HG03342 (cell line): ENCODE results near the gene CARD6.
"Not testable (repeated sequence)": the region's sequence is repeated elsewhere in the genome, so short reads cannot be mapped to it uniquely, and the experiment has no call there.

Experiments
- ATAC-seq: cut with Tn5 transposase; IDR thresholded peaks from one replicate; pipeline ENCODE4 v1.9.1; 2021; ENCODE audit warnings: mild to moderate bottlenecking, moderate library complexity; ENCODE audit not compliant: unreplicated experiment

The CARD6 gene

DNA sequence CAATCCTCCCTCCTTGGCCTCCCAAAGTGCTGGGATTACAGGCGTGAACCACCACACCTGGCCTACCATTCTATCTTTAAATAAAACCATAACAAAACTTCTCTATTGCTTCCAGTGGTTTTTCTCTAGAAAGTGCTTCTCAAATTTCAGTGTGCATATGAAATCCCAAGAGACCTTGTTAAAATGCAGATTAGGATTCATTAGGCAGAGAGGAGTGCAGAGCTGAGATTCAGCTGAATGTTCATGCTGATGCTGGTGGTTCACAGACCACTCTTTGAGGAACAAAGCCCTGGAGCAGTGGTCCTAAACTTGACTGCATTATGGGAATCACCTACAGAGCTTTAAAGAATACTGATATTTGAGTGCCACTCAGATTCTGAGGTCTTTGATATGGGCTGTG is 28.2 kb downstream of the CARD6 start:
- no peak for ATAC-seq

DNA sequence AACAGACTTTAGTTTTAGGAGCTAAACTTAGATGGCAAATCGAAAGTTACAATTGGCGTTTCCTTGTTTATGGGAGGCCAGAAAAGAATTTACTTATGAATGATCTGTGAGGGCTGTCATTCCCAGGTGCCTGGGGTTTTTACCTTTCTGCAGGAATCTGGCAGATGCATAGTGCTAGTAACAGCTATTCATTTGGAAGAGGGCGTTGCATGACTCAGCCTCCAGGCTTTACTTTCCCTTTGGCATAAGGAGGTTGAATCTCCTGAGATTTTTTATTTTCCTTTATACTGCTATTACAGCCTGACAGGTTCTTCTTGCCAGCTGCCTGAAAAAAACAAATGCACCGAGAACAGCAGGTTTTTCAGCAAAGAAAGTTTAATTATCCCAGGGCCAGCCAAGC is 30.0 kb downstream of the CARD6 start:
- no peak for ATAC-seq

DNA sequence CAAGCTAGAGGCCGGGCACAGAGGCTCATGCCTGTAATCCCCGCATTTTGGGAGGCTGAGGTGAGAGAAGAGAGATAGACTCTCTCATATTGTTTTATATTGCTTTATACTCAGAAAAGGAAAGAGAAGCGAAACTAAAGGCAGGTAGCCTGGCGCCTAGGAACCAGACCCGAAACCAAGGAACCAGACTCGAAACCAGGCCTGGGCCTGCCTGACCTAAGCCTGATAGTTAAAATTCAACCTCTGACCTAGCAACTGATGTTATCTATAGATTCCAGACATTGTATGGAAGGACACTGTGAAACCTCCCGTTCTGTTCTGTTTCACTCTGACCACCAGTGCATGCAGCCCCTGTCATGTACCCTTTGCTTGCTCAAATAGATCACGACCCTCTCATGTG is 31.1 kb downstream of the CARD6 start:
- not testable (repeated sequence) for ATAC-seq

DNA sequence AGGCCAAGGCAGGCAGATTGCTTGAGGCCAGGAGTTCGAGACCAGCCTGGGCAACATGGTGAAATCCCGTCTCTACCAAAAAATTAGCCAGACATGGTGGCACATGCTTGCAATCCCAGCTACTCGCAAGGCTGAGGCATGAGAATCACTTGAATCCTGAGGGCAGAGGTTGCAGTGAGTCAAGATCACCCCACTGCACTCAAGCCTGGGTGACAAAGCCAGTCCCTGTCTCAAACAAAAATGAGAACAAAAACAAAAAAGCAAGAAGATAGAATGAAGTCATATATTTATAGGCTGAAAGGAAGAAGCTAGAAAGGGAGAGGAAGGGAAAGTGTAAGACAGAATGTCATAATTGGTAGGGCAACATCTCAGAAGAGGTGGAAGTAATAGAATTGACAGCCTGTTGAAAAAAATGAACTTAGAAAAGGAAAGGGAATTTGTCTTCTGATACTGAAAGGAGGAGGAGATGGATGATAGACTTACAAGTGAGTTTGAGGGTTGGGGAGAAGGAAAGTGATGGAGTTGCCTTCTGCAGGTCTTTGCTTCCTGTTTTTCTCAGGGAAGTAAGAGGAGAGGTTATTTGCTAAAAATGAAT is 32.2 kb downstream of the CARD6 start:
- ATAC-seq: no peak

DNA sequence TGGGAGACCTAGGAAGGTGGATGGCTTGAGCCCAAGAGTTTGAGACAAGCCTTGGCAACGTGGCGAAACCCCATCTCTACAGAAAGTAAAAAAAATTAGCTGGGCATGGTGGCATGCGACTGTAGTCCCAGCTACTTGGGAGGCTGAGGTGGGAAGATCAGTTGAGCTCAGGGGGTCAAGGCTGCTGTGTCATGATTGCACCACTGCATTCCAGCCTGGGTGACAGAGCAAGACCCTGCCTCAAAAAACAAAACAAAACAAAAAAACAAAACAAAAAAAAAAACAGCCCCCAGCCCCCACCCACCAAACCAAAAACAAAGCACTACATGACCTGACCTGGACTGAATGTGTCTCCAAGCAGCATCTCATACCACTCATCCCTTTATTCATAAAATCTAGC is 34.8 kb downstream of the CARD6 start:
- ATAC-seq: no peak

DNA sequence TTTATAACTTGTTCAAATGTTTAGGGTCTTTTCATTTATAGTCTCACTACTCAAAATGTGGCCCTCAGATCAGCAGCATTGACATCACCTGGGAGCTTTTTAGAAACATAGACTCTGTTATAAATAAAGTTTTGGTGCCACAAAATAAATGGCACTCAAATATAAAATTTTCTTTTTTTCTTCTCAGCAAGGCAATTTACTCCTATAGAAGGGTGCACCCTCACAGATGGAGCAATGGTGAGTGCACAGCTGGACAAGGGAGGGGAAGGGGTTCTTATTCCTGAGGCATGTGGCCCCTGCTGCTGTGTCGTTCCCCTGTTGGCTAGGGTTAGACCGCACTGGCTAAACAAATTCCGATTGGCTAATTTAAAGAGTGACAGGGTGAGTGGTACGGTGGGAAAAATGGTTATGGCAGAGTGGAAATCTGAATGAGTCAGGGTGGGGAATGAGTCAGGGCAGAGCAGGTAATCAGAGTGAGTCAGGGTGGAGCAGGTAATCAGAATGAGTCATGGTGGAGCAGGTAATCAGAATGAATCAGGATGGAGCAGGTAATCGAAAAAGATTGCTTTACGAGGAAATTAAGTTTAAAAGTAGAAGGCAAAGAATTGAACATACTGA is 36.3 kb downstream of the CARD6 start:
- ATAC-seq: no peak

DNA sequence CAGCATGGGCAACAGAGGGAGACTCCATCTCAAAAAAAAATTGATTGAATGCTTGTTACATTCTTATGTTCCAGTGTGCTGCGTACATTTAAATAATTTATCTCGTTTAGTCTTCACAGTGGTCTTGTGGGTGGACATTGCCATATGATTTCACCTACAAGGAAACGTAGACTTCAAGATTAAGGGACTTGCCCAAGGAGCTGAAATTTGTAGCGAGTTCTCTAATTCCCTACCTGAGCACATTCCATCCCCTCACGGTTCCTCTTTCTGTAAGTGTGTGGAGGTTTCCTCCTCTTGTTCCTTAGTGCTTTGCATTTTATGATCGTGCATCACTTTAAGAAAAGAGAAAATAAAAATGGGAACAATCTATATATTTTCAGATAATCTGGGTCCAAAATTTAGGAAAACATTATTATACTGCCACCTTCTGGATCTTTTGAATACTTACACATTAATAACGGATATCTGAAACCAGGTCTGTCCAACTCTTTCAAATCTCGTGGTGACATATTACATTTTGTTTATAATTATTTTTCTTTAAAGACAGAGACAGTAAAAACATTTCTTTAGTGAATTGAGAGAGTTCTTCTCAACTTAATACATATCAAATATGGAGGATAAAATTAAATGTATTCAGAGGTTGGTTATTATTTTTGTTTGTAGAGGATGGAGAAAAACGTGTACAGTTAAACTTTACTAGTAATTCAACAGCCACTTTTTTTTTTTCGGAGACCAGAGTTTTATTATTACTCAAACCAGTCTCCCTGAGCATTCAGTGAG is 38.2 kb downstream of the CARD6 start:
- no peak for ATAC-seq

DNA sequence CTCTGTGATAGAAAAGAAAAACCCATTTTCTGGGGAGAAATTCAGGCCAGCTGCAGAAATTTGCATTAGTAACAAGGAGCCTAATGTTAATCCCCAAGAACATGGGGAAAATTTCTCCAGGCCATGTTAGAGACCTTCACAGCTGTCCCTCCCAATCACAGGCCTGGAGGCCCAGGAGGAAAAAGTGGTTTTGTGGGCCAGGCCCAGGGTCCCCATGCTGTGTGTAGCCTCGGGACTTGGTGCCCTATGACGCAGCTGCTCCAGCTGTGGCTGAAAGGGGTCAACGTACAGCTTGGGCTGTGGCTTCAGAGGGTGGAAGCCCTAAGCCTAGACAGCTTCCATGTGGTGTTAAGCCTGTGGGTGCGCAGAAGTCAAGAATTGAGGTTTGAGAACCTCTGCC is 41.1 kb downstream of the CARD6 start:
- no peak for ATAC-seq

DNA sequence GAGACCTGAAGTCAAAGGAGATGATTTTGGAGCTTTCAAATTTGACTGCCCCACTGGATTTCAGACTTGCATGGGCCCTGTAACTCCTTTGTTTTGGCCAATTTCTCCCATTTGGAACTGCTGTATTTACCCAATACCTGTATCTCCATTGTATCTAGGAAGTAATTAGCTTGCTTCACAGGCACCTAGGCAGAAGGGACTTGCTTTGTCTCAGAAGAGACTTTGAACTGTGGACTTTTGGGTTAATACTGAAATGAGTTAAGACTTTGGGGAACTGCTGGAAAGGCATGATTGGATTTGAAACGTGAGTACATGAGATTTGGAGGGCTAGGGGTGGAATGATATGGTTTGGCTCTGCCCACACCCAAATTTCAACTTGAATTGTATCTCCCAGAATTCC is 41.9 kb downstream of the CARD6 start:
- ATAC-seq: not testable (repeated sequence)

DNA sequence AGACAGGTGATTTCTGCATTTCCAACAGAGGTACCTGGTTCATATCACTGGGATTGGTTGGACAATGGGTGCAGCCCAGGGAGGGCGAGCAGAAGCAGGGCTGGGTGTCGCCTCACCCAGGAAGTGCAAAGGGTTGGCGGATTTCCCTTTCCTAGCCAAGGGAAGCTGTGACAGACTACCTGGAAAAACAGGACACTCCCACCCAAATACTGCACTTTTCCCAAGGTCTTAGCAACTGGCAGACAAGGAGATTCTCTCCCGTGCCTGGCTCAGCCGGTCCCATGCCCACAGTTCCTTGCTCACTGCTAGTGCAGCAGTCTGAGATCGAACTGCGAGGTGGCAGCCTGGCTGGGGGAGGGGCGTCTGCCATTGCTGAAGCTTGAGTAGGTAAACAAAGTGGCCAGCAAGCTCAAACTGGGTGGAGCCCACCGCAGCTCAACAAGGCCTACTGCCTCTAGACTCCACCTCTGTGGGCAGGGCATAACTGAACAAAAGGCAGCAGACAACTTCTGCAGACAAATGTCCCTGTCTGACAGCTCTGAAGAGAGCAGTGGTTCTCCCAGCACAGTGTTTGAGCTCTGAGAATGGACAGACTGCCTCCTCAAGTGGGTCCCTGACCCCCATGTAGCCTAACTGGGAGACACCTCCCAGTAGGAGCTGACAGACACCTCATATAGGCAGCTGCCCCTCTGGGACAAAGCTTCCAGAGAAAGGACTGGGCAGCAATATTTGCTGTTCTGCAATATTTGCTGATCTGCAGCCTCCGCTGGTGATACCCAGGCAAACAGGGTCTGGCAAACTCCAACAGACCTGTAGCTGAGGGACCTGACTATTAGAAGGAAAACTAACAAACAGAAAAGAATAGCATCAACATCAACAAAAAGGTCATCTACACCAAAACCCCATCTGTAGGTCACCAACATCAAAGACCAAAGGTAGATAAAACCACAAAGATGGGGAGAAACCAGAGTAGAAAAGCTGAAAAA is 54.6 kb downstream of the CARD6 start:
- not testable (repeated sequence) for ATAC-seq

DNA sequence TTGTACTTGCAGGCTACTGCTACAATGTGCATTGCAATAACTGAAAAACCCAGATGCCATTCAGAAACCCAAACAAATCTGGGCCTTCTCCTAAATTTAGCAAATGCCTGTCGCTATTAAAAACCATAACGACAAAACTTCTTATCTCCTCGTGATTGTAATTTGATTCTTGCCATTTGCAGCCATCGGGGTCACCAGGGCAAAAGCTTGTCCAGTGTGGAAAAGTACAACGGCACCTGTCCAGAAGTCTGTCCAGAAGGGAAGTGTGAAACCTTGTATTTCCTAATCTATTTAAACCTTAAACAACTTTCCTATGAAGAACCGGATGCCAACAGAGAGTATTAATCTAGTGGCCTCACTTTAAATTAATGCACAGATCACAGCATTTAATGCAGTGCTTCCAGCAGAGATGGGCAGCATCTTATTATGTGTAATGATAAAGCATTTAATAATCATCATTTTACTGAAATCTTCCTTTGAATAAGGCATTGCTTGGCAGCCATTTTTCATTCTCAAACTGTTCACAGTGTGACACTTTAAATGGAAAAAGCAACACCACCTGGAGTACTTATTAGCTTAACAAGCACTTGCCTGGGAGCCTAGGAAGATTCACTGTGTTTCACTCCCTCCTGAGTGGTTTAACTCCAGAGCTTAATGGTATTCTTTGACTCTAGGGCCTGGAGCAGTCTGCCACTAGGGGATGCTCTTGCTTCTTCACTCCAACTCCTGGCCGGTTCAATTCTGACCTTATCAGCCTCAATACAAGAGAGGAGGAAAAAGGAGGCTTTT is 63.2 kb downstream of the CARD6 start:
- ATAC-seq: peak; percentile 96

DNA sequence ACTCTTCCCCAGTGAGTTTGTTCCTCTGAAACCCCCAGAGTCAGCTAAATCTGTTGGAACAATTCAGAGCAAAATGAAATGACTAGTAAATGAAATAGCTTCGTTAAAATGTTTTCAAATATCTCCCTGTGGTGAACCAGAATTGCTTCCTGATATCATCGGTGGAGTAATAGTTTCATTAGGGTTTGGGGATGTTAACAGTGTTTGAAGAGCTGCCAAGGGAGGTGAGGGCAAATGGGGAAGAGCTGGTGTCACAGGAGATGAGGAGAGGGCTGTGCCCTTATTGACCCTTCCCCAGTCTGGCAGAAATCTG is 63.8 kb downstream of the CARD6 start:
- ATAC-seq: no peak

DNA sequence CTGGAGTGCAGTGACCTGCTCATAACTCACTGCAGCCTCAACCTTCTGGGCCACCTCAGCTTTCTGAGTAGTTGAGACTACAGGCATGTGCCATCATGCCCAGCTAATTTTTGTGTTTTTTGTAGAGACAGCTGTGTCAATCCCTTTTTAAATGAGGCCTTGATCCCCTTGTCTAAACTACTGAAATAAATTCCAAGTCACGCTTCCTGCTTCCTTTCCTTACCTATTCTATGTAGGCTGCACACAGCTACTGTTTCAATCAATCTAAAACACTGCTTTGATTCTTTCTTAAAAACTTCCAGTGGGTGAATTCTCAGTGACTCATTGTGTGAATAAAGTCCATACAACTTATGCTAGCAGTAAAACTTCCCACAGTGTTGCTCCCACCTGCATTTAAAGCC is 65.2 kb downstream of the CARD6 start:
- ATAC-seq: no peak

DNA sequence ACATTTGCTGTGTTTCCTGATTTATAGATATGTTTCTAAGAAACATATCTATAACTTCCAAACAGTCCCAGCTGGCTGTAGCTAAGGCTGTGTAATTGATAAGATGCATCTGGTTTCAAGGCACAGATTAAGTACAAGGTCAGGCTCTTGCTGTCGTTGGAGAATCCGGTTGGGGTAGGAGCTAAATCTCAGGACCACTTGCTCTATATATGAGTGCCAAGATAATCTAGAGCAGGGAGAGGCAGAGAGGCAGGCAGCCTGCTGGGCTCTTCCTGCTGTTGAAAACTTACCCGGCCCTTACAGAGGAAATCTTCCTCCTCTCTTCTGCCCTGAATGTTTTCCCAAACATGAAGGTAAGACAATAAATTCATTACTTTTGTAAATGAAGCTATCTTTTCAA is 68.1 kb downstream of the CARD6 start, which contains the start of gene C7:
C7 (plus strand) TSS at position 234 of the 400 bp plus-strand sequence; CDS start at position 348, 114 bp downstream.
- no peak for ATAC-seq

DNA sequence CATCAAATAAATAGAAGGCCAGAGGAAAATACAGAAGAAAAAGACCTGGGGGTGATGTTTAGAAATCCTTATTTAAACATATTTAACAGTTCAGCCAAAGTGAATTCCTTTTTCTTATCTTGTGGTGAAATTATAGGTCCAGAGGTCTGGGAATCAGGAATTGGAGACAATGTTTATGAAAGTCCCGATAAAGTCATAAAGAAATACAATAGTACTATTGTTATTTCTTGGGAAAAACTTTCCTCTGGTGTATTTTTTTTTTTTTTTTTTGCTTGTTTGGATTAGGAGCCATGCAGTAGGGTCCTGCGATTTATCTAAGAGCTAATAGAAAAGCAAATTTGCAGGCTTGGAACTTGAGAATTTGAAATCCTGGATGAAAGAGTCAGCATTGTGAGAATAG is 68.6 kb downstream of the CARD6 start:
- ATAC-seq: no peak
